IMR-90 (cell line): ENCODE results near the gene DPYSL5. TPM values are rescaled to one million over a fixed set of nuclear protein-coding genes. Genes with fewer than 3 reads are reported as not detected.
A peak's percentile ranks its signal among the peaks of the same experiment; 100 is the strongest.

ENCODE experiments used
- ATAC-seq: fragments of 200-7000 bp; cut with Tn5 transposase; 2 replicates; pipeline ENCODE4 v1.9.1; 2020; ENCODE audit warnings: low read depth, mild to moderate bottlenecking, moderate library complexity
- BruUV-seq: library from RNA; stranded (reverse); fragments of 400-500 nt; replicated peaks from 2 replicates; lab custom pipeline; 2021; lab: Mats Ljungman, UMichigan
- CTCF ChIA-PET: fragments of 300-600 bp; formaldehyde crosslinking; extraction: SDS; loops from one replicate; lab custom pipeline; 2021; ENCODE audit warnings: antibody characterized with exemption; lab: Yijun Ruan, JAX
- POLR2A ChIA-PET: fragments of 300-600 bp; sonication (Branson Sonifier 250); formaldehyde crosslinking; loops from one replicate; lab custom pipeline; 2022; ENCODE audit warnings: antibody characterized with exemption; ENCODE audit not compliant: unreplicated experiment; lab: Charles Lee
- DNase-seq: peaks from one replicate; pipeline ENCODE4 v3.0.0; 2013
- H2AFZ ChIP-seq: replicated peaks from 2 replicates; pipeline ENCODE3; 2013; ENCODE audit warnings: low read length, mild to moderate bottlenecking; ENCODE audit not compliant: poor library complexity
- H2AK5ac ChIP-seq: 2 replicates; pipeline ENCODE4 v1.6.1; 2013; ENCODE audit warnings: low read depth, low read length, inconsistent platforms
- H2AK9ac ChIP-seq: replicated peaks from 2 replicates; pipeline ENCODE3; 2013; ENCODE audit warnings: mild to moderate bottlenecking, low read depth, low read length, moderate library complexity; ENCODE audit not compliant: poor library complexity
- H2BK120ac ChIP-seq: 2 replicates; pipeline ENCODE4 v1.6.1; 2013; ENCODE audit warnings: low read depth, low read length, inconsistent platforms
- H2BK15ac ChIP-seq: 3 replicates; pipeline ENCODE4 v1.6.1; 2013; ENCODE audit warnings: low read depth, low read length, inconsistent platforms
- H2BK20ac ChIP-seq: 2 replicates; pipeline ENCODE4 v1.6.1; 2013; ENCODE audit warnings: low read depth, mild to moderate bottlenecking, inconsistent platforms, low read length, moderate library complexity
- H2BK5ac ChIP-seq: 2 replicates; pipeline ENCODE4 v1.6.1; 2013; ENCODE audit warnings: mild to moderate bottlenecking, low read depth, low read length, inconsistent platforms; ENCODE audit not compliant: poor library complexity, severe bottlenecking
- H3K14ac ChIP-seq: replicated peaks from 2 replicates; pipeline ENCODE4 v1.6.1; 2013; ENCODE audit warnings: low read depth, low read length, inconsistent platforms
- H3K18ac ChIP-seq: 2 replicates; pipeline ENCODE4 v1.6.1; 2013; ENCODE audit warnings: low read depth, low read length, control low read depth
- H3K23ac ChIP-seq: 2 replicates; pipeline ENCODE4 v1.6.1; 2013; ENCODE audit warnings: low read depth, low read length, inconsistent platforms
- H3K27ac ChIP-seq: 2 replicates; pipeline ENCODE4 v1.5.1; 2013; ENCODE audit warnings: mild to moderate bottlenecking, control low read depth, low read length; ENCODE audit not compliant: insufficient read depth
- H3K27me3 ChIP-seq: 2 replicates; pipeline ENCODE4 v1.6.1; 2013; ENCODE audit warnings: low read length; ENCODE audit not compliant: control insufficient read depth, insufficient read depth
- H3K36me3 ChIP-seq: 2 replicates; pipeline ENCODE4 v1.6.1; 2013; ENCODE audit warnings: low read length, mixed read lengths; ENCODE audit not compliant: control insufficient read depth, insufficient read depth
- H3K4ac ChIP-seq: 2 replicates; pipeline ENCODE4 v1.6.1; 2013; ENCODE audit warnings: low read depth, low read length, inconsistent platforms
- H3K4me1 ChIP-seq: 2 replicates; pipeline ENCODE4 v1.6.1; 2013; ENCODE audit warnings: low read length, mixed read lengths; ENCODE audit not compliant: control insufficient read depth, insufficient read depth
- H3K4me2 ChIP-seq: 2 replicates; pipeline ENCODE4 v1.6.1; 2013; ENCODE audit warnings: low read depth, mild to moderate bottlenecking, control low read depth, low read length, moderate library complexity
- H3K4me3 ChIP-seq: 2 replicates; pipeline ENCODE4 v1.5.1; 2013; ENCODE audit warnings: low read depth, mild to moderate bottlenecking, control low read depth, low read length, moderate library complexity; ENCODE audit not compliant: insufficient read depth
- H3K56ac ChIP-seq: 2 replicates; pipeline ENCODE4 v1.6.1; 2013; ENCODE audit warnings: low read length, inconsistent platforms; ENCODE audit not compliant: insufficient read depth; ENCODE audit errors: extremely low read depth
- H3K79me1 ChIP-seq, 2 experiments: 2 replicates each; pipeline ENCODE4 v1.6.1; 2013; ENCODE audit warnings: low read length in 2 of 2, inconsistent platforms in 1 of 2, low read depth in 1 of 2
- H3K9ac ChIP-seq: 2 replicates; pipeline ENCODE4 v1.6.1; 2013; ENCODE audit warnings: low read depth, low read length, control low read depth
- H3K9me1 ChIP-seq: 2 replicates; pipeline ENCODE4 v1.6.1; 2013; ENCODE audit warnings: low read length, inconsistent platforms; ENCODE audit not compliant: insufficient read depth
- H3K9me3 ChIP-seq: 2 replicates; pipeline ENCODE4 v1.6.1; 2013; ENCODE audit warnings: low read length; ENCODE audit not compliant: control insufficient read depth, insufficient read depth
- H4K20me1 ChIP-seq: 2 replicates; pipeline ENCODE4 v1.6.1; 2013; ENCODE audit warnings: low read length, inconsistent platforms; ENCODE audit not compliant: insufficient read depth
- H4K5ac ChIP-seq: 2 replicates; pipeline ENCODE4 v1.6.1; 2013; ENCODE audit warnings: mild to moderate bottlenecking, low read depth, low read length, control low read depth
- H4K8ac ChIP-seq, 2 experiments: 2 replicates each; pipeline ENCODE4 v1.6.1; 2013; ENCODE audit warnings: low read depth in 2 of 2, low read length in 2 of 2, control low read depth in 1 of 2, inconsistent platforms in 1 of 2
- H4K91ac ChIP-seq: 2 replicates; pipeline ENCODE4 v1.6.1; 2013; ENCODE audit warnings: low read depth, low read length, inconsistent platforms; ENCODE audit not compliant: insufficient read depth
- CEBPB ChIP-seq: IDR thresholded peaks from 2 replicates; pipeline ENCODE4 v1.6.1; 2012; ENCODE audit warnings: low read depth, low read length, improper control_type of control experiment
- ELK1 ChIP-seq: fragments of 150-350 bp; IDR thresholded peaks from 2 replicates; pipeline ENCODE4 v1.6.1; 2016; ENCODE audit warnings: low read depth, mild to moderate bottlenecking, low read length, moderate library complexity, borderline replicate concordance
- FOS ChIP-seq: fragments of 150-350 bp; IDR thresholded peaks from 2 replicates; pipeline ENCODE4 v1.6.1; 2016; ENCODE audit warnings: low read depth, low read length
- MAFK ChIP-seq: IDR thresholded peaks from 2 replicates; pipeline ENCODE4 v1.6.1; 2012; ENCODE audit warnings: low read depth, low read length, improper control_type of control experiment
- RFX5 ChIP-seq: IDR thresholded peaks from 2 replicates; pipeline ENCODE4 v1.8.0; 2012; ENCODE audit warnings: low read depth, mild to moderate bottlenecking, low read length, moderate library complexity
- WGBS, 2 experiments: methylation state at CpG; one replicate each; pipeline versions ENCODE4 v1.1.5 to v1.1.7; 2013; ENCODE audit warnings: missing lambda C conversion rate in 2 of 2; ENCODE audit not compliant: insufficient read length in 1 of 2; ENCODE audit errors: extremely low coverage in 2 of 2; 5-methylcytosine and 5-hydroxymethylcytosine counted together
- dilution Hi-C: fragments of 300-500 bp; cut with HindIII; formaldehyde crosslinking; loops from one replicate; pipeline ENCODE4 v1.14.3; 2018; ENCODE audit warnings: low sequenced_read_pairs; ENCODE audit not compliant: unreplicated experiment
- in situ Hi-C: fragments of 300-500 bp; cut with MboI; formaldehyde crosslinking; loops from 3 replicates; pipeline ENCODE4 v1.14.3; 2019; ENCODE audit warnings: low sequenced_read_pairs, inconsistent platforms, mixed read lengths
- intact Hi-C: fragments of 100-400 bp; cut with micrococcal nuclease; formaldehyde crosslinking; loops from 2 replicates; pipeline ENCODE4 v1.10.0; 2022
- polyA plus RNA-seq, 3 experiments: library from polyadenylated mRNA; depleted of rRNA; stranded (reverse); fragments of >200 nt; gene quantifications; 2 replicates each; pipeline ENCODE4 v1.2.3, GENCODE V29; 2012; ENCODE audit warnings: low replicate concordance in 1 of 3
- total RNA-seq: library from RNA; depleted of rRNA; stranded (reverse); fragments of >200 nt; gene quantifications from 2 replicates; pipeline ENCODE4 v1.2.3, GENCODE V29; 2012

Gene DPYSL5
- total and polyA plus RNA-seq, 2 of the 4 experiments (the other 2 are of a cell fraction): not detected

GRCh38 chr2:26988058-26988860, 140.3 kb downstream of the DPYSL5 start:
- no peak overlapping the region for H2BK5ac ChIP-seq
- no peak overlapping the region for H4K5ac ChIP-seq
- in situ Hi-C loops: no loop called here
- intact Hi-C loops: no loop called here
- H2BK120ac ChIP-seq: no peak overlapping the region
- H3K79me1 ChIP-seq: no peaks in the 10 kb centered on the region
- ChIA-PET POLR2A (interaction anchor here (0.5 kb wide), 1 partner anchor 205 kb away, joined by 6 read pairs; no protein-coding TSS in a partner anchor), CTCF (interaction anchor here (0.8 to 0.9 kb wide), 2 partner anchors 12 to 15 kb away, joined by 3 to 4 read pairs; no protein-coding TSS in a partner anchor)
- H2BK15ac ChIP-seq: no peak overlapping the region
- peak; percentile 86 for ATAC-seq
- H3K18ac ChIP-seq: no peak overlapping the region
- TF ChIP-seq RFX5 (no peak), ELK1 (no peak), FOS (peak; percentile 62; the same call in 1 of the 2 replicates), CEBPB (peak; percentile 30; the same call in 1 of the 2 replicates), MAFK (peak; percentile 93)
- H3K36me3 ChIP-seq: no peaks in the 10 kb centered on the region
- peak; percentile 86 for DNase-seq
- no peak overlapping the region for H3K56ac ChIP-seq
- H3K4me3 ChIP-seq: no peak overlapping the region
- peaks cover 2% of the 10 kb centered on the region; the same call in 1 of the 2 replicates for H3K9me1 ChIP-seq
- no CpG with 5 or more reads among the region's 4 CpGs for WGBS, 2 experiments
- H3K14ac ChIP-seq: no peak overlapping the region
- dilution Hi-C loops: no loop called here
- H4K91ac ChIP-seq: no peak overlapping the region
- H3K9me3 ChIP-seq: no peaks in the 10 kb centered on the region
- H4K8ac ChIP-seq: no peak overlapping the region
- no peak overlapping the region for H3K4ac ChIP-seq
- no peak overlapping the region for H2BK20ac ChIP-seq
- no peak overlapping the region for H3K27ac ChIP-seq
- no peak overlapping the region for H2AK9ac ChIP-seq
- H3K23ac ChIP-seq: no peak overlapping the region; the same call in 1 of the 2 replicates
- BruUV-seq: no TSS peak
- no peaks in the 10 kb centered on the region for H3K27me3 ChIP-seq
- H2AFZ ChIP-seq: no peak overlapping the region
- H4K20me1 ChIP-seq: peaks cover 14% of the 10 kb centered on the region; the same call in 1 of the 2 replicates
- no peak overlapping the region for H2AK5ac ChIP-seq
- no peak overlapping the region for H3K9ac ChIP-seq
- peaks cover 4% of the 10 kb centered on the region; the same call in 1 of the 2 replicates for H3K4me1 ChIP-seq
- no peak overlapping the region for H3K4me2 ChIP-seq
